Parathyroid adenoma (tissue), 2 donors: ENCODE data around the gene DCN.

Source experiments
- H2AFZ ChIP-seq: fragments of 300-600 bp; sonication (generic); one replicate; pipeline ENCODE4 v1.7.0; 2017; ENCODE audit warnings: antibody characterized with exemption, mild to moderate bottlenecking
- H3K27ac ChIP-seq: fragments of 300-600 bp; sonication (generic); one replicate; pipeline ENCODE4 v1.7.0; 2017
- H3K27me3 ChIP-seq: fragments of 300-600 bp; sonication (generic); one replicate; pipeline ENCODE4 v1.7.0; 2017; ENCODE audit warnings: low read length; ENCODE audit not compliant: control insufficient read depth, insufficient read depth
- H3K36me3 ChIP-seq: fragments of 300-600 bp; sonication (generic); one replicate; pipeline ENCODE4 v1.7.0; 2017; ENCODE audit warnings: low read length; ENCODE audit not compliant: control insufficient read depth, insufficient read depth
- H3K4me1 ChIP-seq: fragments of 300-600 bp; sonication (generic); one replicate; pipeline ENCODE4 v1.7.0; 2017; ENCODE audit warnings: control low read depth
- H3K4me2 ChIP-seq: fragments of 300-600 bp; sonication (generic); one replicate; pipeline ENCODE4 v1.7.0; 2017; ENCODE audit warnings: low read length
- H3K4me3 ChIP-seq: fragments of 300-600 bp; sonication (generic); one replicate; pipeline ENCODE4 v1.7.0; 2017; ENCODE audit warnings: low read depth, low read length
- H3K79me2 ChIP-seq: fragments of 300-600 bp; sonication (generic); one replicate; pipeline ENCODE4 v1.7.0; 2017; ENCODE audit warnings: control low read depth
- H3K9ac ChIP-seq: fragments of 300-600 bp; sonication (generic); one replicate; pipeline ENCODE4 v1.7.0; 2017; ENCODE audit warnings: mild to moderate bottlenecking
- H3K9me3 ChIP-seq: fragments of 300-600 bp; sonication (generic); one replicate; pipeline ENCODE4 v1.7.0; 2017; ENCODE audit warnings: low read length; ENCODE audit not compliant: control insufficient read depth
- CTCF ChIP-seq: fragments of 300-600 bp; sonication (generic); IDR thresholded peaks from one replicate; pipeline ENCODE4 v1.7.0; 2017; ENCODE audit warnings: antibody characterized with exemption, mild to moderate bottlenecking
- donor health status: primary hyperparathyroidism.

The DCN gene

GRCh38 chr12:91194500-91194899 is 11.9 kb upstream of the DCN start:
- H3K4me2 ChIP-seq = no peak overlapping the region
- no peaks in the 10 kb centered on the region for H3K36me3 ChIP-seq
- no peaks in the 10 kb centered on the region for H3K27me3 ChIP-seq
- no peak for TF ChIP-seq CTCF
- no peak overlapping the region for H3K4me3 ChIP-seq
- no peaks in the 10 kb centered on the region for H3K9me3 ChIP-seq
- no peak overlapping the region for H3K27ac ChIP-seq
- no peaks in the 10 kb centered on the region for H3K79me2 ChIP-seq
- H3K4me1 ChIP-seq = no peaks in the 10 kb centered on the region
- H3K9ac ChIP-seq = no peak overlapping the region
- H2AFZ ChIP-seq = no peak overlapping the region

GRCh38 chr12:91191513-91192111 is 9.0 kb upstream of the DCN start:
- Histone ChIP-seq H3K36me3 (no peaks in the 10 kb centered on the region), H3K27ac (no peak overlapping the region), H3K9me3 (no peaks in the 10 kb centered on the region), H3K4me2 (no peak overlapping the region), H3K4me3 (no peak overlapping the region), H3K27me3 (no peaks in the 10 kb centered on the region), H3K79me2 (no peaks in the 10 kb centered on the region), H3K4me1 (no peaks in the 10 kb centered on the region), H2AFZ (no peak overlapping the region), H3K9ac (no peak overlapping the region)
- TF ChIP-seq CTCF = no peak

- no peaks in the 10 kb centered on the region for H3K27me3 ChIP-seq
- no peaks in the 10 kb centered on the region for H3K4me1 ChIP-seq
- H3K4me3 ChIP-seq = no peak overlapping the region
- no peaks in the 10 kb centered on the region for H3K9me3 ChIP-seq
- no peaks in the 10 kb centered on the region for H3K36me3 ChIP-seq
- H2AFZ ChIP-seq = no peak overlapping the region
- no peak overlapping the region for H3K9ac ChIP-seq
- H3K79me2 ChIP-seq = no peaks in the 10 kb centered on the region
- H3K4me2 ChIP-seq = no peak overlapping the region
- no peak overlapping the region for H3K27ac ChIP-seq
- TF ChIP-seq CTCF = no peak
These were observed 6.9 kb upstream of the DCN start for GRCh38 chr12:91189516-91189915.

GRCh38 chr12:91188778-91189177 is 6.2 kb upstream of the DCN start:
- Histone ChIP-seq H3K27me3 (no peaks in the 10 kb centered on the region), H3K4me3 (no peak overlapping the region), H3K9me3 (no peaks in the 10 kb centered on the region), H2AFZ (no peak overlapping the region), H3K27ac (no peak overlapping the region), H3K4me1 (no peaks in the 10 kb centered on the region), H3K9ac (no peak overlapping the region), H3K36me3 (no peaks in the 10 kb centered on the region), H3K4me2 (no peak overlapping the region), H3K79me2 (no peaks in the 10 kb centered on the region)
- TF ChIP-seq CTCF = no peak

- no peaks in the 10 kb centered on the region for H3K79me2 ChIP-seq
- no peak overlapping the region for H3K9ac ChIP-seq
- no peaks in the 10 kb centered on the region for H3K36me3 ChIP-seq
- H3K27me3 ChIP-seq = no peaks in the 10 kb centered on the region
- TF ChIP-seq CTCF = no peak
- no peak overlapping the region for H3K4me3 ChIP-seq
- no peak overlapping the region for H3K4me2 ChIP-seq
- H3K4me1 ChIP-seq = no peaks in the 10 kb centered on the region
- no peak overlapping the region for H3K27ac ChIP-seq
- no peaks in the 10 kb centered on the region for H3K9me3 ChIP-seq
- no peak overlapping the region for H2AFZ ChIP-seq
These were observed 3.5 kb upstream of the DCN start for GRCh38 chr12:91186156-91186555.
